ENCODE data around the gene CAMTA1.

CAMTA1 gene

GRCh38 chr1:6962996-6963911 lies 178.0 kb downstream of the CAMTA1 start:
- DNase-seq = no peak

- no peak for DNase-seq
Observed at GRCh38 chr1:6963912-6964307, 178.7 kb downstream of the CAMTA1 start.

- DNase-seq = no peak
Observed at GRCh38 chr1:6965083-6965934, 180.1 kb downstream of the CAMTA1 start.

GRCh38 chr1:6965935-6966241 lies 180.6 kb downstream of the CAMTA1 start:
- DNase-seq = no peak

GRCh38 chr1:6966326-6966725 lies 181.1 kb downstream of the CAMTA1 start:
- no peak for DNase-seq

GRCh38 chr1:6967431-6968111 lies 182.3 kb downstream of the CAMTA1 start:
- no peak for DNase-seq

GRCh38 chr1:6969106-6969505 lies 183.9 kb downstream of the CAMTA1 start:
- no peak for DNase-seq

- DNase-seq = no peak
Observed at GRCh38 chr1:6969762-6970161, 184.5 kb downstream of the CAMTA1 start.

- DNase-seq = no peak
Observed at GRCh38 chr1:6970221-6970620, 185.0 kb downstream of the CAMTA1 start.

GRCh38 chr1:6971048-6971447 lies 185.8 kb downstream of the CAMTA1 start:
- no peak for DNase-seq

- no peak for DNase-seq
Observed at GRCh38 chr1:6971699-6972098, 186.4 kb downstream of the CAMTA1 start.

- DNase-seq = no peak
Observed at GRCh38 chr1:6972399-6972798, 187.1 kb downstream of the CAMTA1 start.

GRCh38 chr1:6975331-6976043 lies 190.2 kb downstream of the CAMTA1 start:
- no peak for DNase-seq

GRCh38 chr1:6976044-6976375 lies 190.8 kb downstream of the CAMTA1 start:
- DNase-seq = no peak

- no peak for DNase-seq
Observed at GRCh38 chr1:6979003-6979613, 193.9 kb downstream of the CAMTA1 start.

GRCh38 chr1:6981595-6981994 lies 196.3 kb downstream of the CAMTA1 start:
- DNase-seq = no peak

GRCh38 chr1:6982443-6982842 lies 197.2 kb downstream of the CAMTA1 start:
- no peak for DNase-seq

GRCh38 chr1:6982860-6983259 lies 197.6 kb downstream of the CAMTA1 start:
- DNase-seq = no peak

GRCh38 chr1:6984536-6984935 lies 199.3 kb downstream of the CAMTA1 start:
- DNase-seq = no peak

- no peak for DNase-seq
Observed at GRCh38 chr1:6984986-6985385, 199.7 kb downstream of the CAMTA1 start.

GRCh38 chr1:6985549-6986276 lies 200.5 kb downstream of the CAMTA1 start:
- DNase-seq = no peak

GRCh38 chr1:6986281-6986680 lies 201.0 kb downstream of the CAMTA1 start:
- DNase-seq = no peak

Data from GOT3 (cell line).